Myocyte (in vitro differentiated cells): ENCODE measurements around the gene GPX4. TPM values are rescaled to one million over a fixed set of nuclear protein-coding genes. Genes with fewer than 3 reads are reported as not detected.
A peak's percentile ranks its signal among the peaks of the same experiment; 100 is the strongest.
"Not testable (repeated sequence)": the region's sequence is repeated elsewhere in the genome, so short reads cannot be mapped to it uniquely, and the experiment has no call there.

ENCODE experiments used
- DNase-seq: peaks from one replicate; pipeline ENCODE4 v3.0.0-alpha.2; 2012; ENCODE audit warnings: low read depth
- total RNA-seq: library from RNA; depleted of rRNA; stranded (reverse); fragments of >200 nt; gene quantifications from 2 replicates; pipeline ENCODE4 v1.2.3, GENCODE V29; 2014

GPX4 gene
- total RNA-seq, 1 donor from 2014 or later, result 475 TPM

GRCh38 chr19:1113030-1113985 lies 9.5 kb downstream of the GPX4 start:
- peak; percentile 95 for DNase-seq

- DNase-seq, result no peak
Observed at GRCh38 chr19:1113986-1114483, 10.2 kb downstream of the GPX4 start.

GRCh38 chr19:1114728-1115127 lies 10.9 kb downstream of the GPX4 start:
- DNase-seq, result not testable (repeated sequence)

- DNase-seq, result no peak
Observed at GRCh38 chr19:1115646-1116420, 12.0 kb downstream of the GPX4 start.

GRCh38 chr19:1116726-1117581 lies 13.2 kb downstream of the GPX4 start:
- DNase-seq, result no peak

- no peak for DNase-seq
Observed at GRCh38 chr19:1117654-1118053, 13.9 kb downstream of the GPX4 start.

- DNase-seq, result no peak
Observed at GRCh38 chr19:1118999-1119398, 15.2 kb downstream of the GPX4 start.

GRCh38 chr19:1119475-1120217 lies 15.9 kb downstream of the GPX4 start:
- DNase-seq, result no peak

- no peak for DNase-seq
Observed at GRCh38 chr19:1121395-1121794, 17.6 kb downstream of the GPX4 start.

GRCh38 chr19:1122021-1122971 lies 18.5 kb downstream of the GPX4 start:
- DNase-seq, result no peak

- DNase-seq, result peak; percentile 33
Observed at GRCh38 chr19:1122972-1123363, 19.2 kb downstream of the GPX4 start.

- DNase-seq, result no peak
Observed at GRCh38 chr19:1123381-1123780, 19.6 kb downstream of the GPX4 start.

GRCh38 chr19:1123885-1124677 lies 20.3 kb downstream of the GPX4 start:
- no peak for DNase-seq

- DNase-seq, result peak; percentile 79
Observed at GRCh38 chr19:1125601-1126467, 22.0 kb downstream of the GPX4 start.

GRCh38 chr19:1126984-1127760 lies 23.4 kb downstream of the GPX4 start:
- no peak for DNase-seq

GRCh38 chr19:1128106-1128505 lies 24.3 kb downstream of the GPX4 start:
- DNase-seq, result no peak

GRCh38 chr19:1129084-1129483 lies 25.3 kb downstream of the GPX4 start:
- not testable (repeated sequence) for DNase-seq
